ENCODE measurements around the gene MICU2. TPM values are rescaled to one million over a fixed set of nuclear protein-coding genes. Genes with fewer than 3 reads are reported as not detected.

MICU2 gene
- total and polyA plus RNA-seq, 2 of the 4 experiments (the other 2 are of a cell fraction): 14.9 to 25.0 TPM

GRCh38 chr13:21516805-21517204, 87.2 kb downstream of the MICU2 start:
- in situ Hi-C loops (cut with MboI; ENCODE audit: low sequenced_read_pairs): no loop called here
- H3K9me3 ChIP-seq (ENCODE audit: control insufficient read depth, insufficient read depth, low read length): no peaks in the 10 kb centered on the region
- CTCF ChIA-PET: no interaction called here

More at GRCh38 chr13:21516805-21517204, 87.2 kb downstream of the MICU2 start:
- Histone ChIP-seq H3K23ac (ENCODE audit: low read depth, low read length) (no peak overlapping the region), H3K27me3 (ENCODE audit: control insufficient read depth, insufficient read depth, low read length) (no peaks in the 10 kb centered on the region), H3K9me1 (ENCODE audit: insufficient read depth, low read length) (no peaks in the 10 kb centered on the region), H4K20me1 (ENCODE audit: insufficient read depth, low read length) (no peaks in the 10 kb centered on the region), H3K18ac (ENCODE audit: low read depth, low read length) (no peak overlapping the region), H2BK20ac (ENCODE audit: low read depth, low read length) (no peak overlapping the region), H2AK5ac (ENCODE audit: low read depth, low read length) (no peak overlapping the region), H3K79me1 (ENCODE audit: low read depth in 1 of 2, low read length in 2 of 2) (0 out of 4 replicates have a peak, but pooled peaks cover 0 to 3% of the 10 kb centered on the region in 2 experiments), H3K56ac (ENCODE audit: extremely low read depth, insufficient read depth, low read length) (no peak overlapping the region), H3K14ac (replicated peaks; ENCODE audit: low read depth, low read length) (no peak overlapping the region), H3K4ac (ENCODE audit: low read depth, low read length) (no peak overlapping the region), H4K8ac (ENCODE audit: low read depth in 2 of 2, low read length in 2 of 2) (no peak overlapping the region), H4K91ac (ENCODE audit: insufficient read depth, low read depth, low read length) (no peak overlapping the region), H3K36me3 (ENCODE audit: control insufficient read depth, insufficient read depth, low read length) (peaks cover 7% of the 10 kb centered on the region; the same call in 1 of the 2 replicates), H3K4me3 (ENCODE audit: insufficient read depth, low read depth, low read length) (no peak overlapping the region), H3K4me2 (ENCODE audit: low read depth, low read length) (no peak overlapping the region), H2BK15ac (ENCODE audit: low read depth, low read length) (no peak overlapping the region), H3K27ac (ENCODE audit: insufficient read depth, low read length) (no peak overlapping the region), H3K9ac (ENCODE audit: low read depth, low read length) (no peak overlapping the region), H3K4me1 (ENCODE audit: control insufficient read depth, insufficient read depth, low read length) (no peaks in the 10 kb centered on the region; the same call in 1 of the 2 replicates), H2AFZ (replicated peaks; ENCODE audit: low read length, poor library complexity) (no peak overlapping the region), H2BK5ac (ENCODE audit: low read depth, low read length, poor library complexity, severe bottlenecking) (no peak overlapping the region), H4K5ac (ENCODE audit: low read depth, low read length) (no peak overlapping the region), H2AK9ac (replicated peaks; ENCODE audit: low read depth, low read length, poor library complexity) (no peak overlapping the region), H2BK120ac (ENCODE audit: low read depth, low read length) (no peak overlapping the region)
- dilution Hi-C loops (cut with HindIII; ENCODE audit: low sequenced_read_pairs, unreplicated experiment) (no loop called here), intact Hi-C loops (cut with micrococcal nuclease) (no loop called here)
- no TSS peak for BruUV-seq (replicated peaks)
- no CpG with 5 or more reads among the region's 2 CpGs for WGBS, 2 experiments (ENCODE audit: extremely low coverage in 2 of 2, insufficient read length in 1 of 2)
- ATAC-seq (ENCODE audit: low read depth): no peak
- TF ChIP-seq USF2 (IDR thresholded peaks at IDR 0.05; ENCODE audit: low read depth, low read length) (no peak), MAZ (IDR thresholded peaks at IDR 0.05; ENCODE audit: borderline replicate concordance, low read depth, low read length) (no peak), SMC3 (IDR thresholded peaks at IDR 0.05; ENCODE audit: low read depth, low read length) (no peak)
- POLR2A ChIA-PET (ENCODE audit: unreplicated experiment): no interaction called here
- DNase-seq: no peak

All from IMR-90 (cell line).